Bronchial epithelial cell (primary cell): ENCODE measurements around the gene C8A. TPM values are rescaled to one million over a fixed set of nuclear protein-coding genes. Genes with fewer than 3 reads are reported as not detected.

Experiments
- DNase-seq: peaks from one replicate; pipeline ENCODE4 v3.0.0-alpha.2; 2010; ENCODE audit warnings: low read depth
- FAIRE-seq: peaks from 2 replicates; lab custom pipeline; 2011; peaks lifted over from hg19 to GRCh38; lab: Jason Lieb, UNC
- H3K27me3 ChIP-seq: 2 replicates; pipeline ENCODE4 v1.5.1; 2011; ENCODE audit warnings: low read length; ENCODE audit not compliant: control insufficient read depth, insufficient read depth
- H3K36me3 ChIP-seq: 2 replicates; pipeline ENCODE4 v1.5.1; 2011; ENCODE audit warnings: low read length; ENCODE audit not compliant: control insufficient read depth, insufficient read depth
- H3K4me3 ChIP-seq: 2 replicates; pipeline ENCODE4 v1.5.1; 2011; ENCODE audit warnings: mild to moderate bottlenecking, low read depth, low read length, control low read depth
- CTCF ChIP-seq: IDR thresholded peaks from 2 replicates; pipeline ENCODE4 v1.5.1; 2011; ENCODE audit warnings: mild to moderate bottlenecking, moderate library complexity, low read length, control low read depth, inconsistent platforms; ENCODE audit not compliant: insufficient read depth, severe bottlenecking
- total RNA-seq: library from RNA; depleted of rRNA; stranded (reverse); fragments of >200 nt; gene quantifications from 2 replicates; pipeline ENCODE4 v1.2.1, GENCODE V29; 2014

Gene C8A
- total RNA-seq, 1 donor from 2014 or later = not detected

- H3K36me3 ChIP-seq = no peaks in the 10 kb centered on the region
- FAIRE-seq (peak; percentile 28), DNase-seq (peak; percentile 77)
- H3K27me3 ChIP-seq = no peaks in the 10 kb centered on the region
- no peak for TF ChIP-seq CTCF
- no peak overlapping the region for H3K4me3 ChIP-seq
Observed at GRCh38 chr1:56911098-56911938, 56.7 kb downstream of the C8A start.

- DNase-seq (no peak), FAIRE-seq (no peak)
- H3K4me3 ChIP-seq = no peak overlapping the region
- no peaks in the 10 kb centered on the region for H3K27me3 ChIP-seq
- no peak for TF ChIP-seq CTCF
- H3K36me3 ChIP-seq = no peaks in the 10 kb centered on the region
Observed at GRCh38 chr1:56912325-56912724, 57.7 kb downstream of the C8A start.

- H3K27me3 ChIP-seq = no peaks in the 10 kb centered on the region
- no peaks in the 10 kb centered on the region for H3K36me3 ChIP-seq
- FAIRE-seq (no peak), DNase-seq (peak; percentile 43)
- TF ChIP-seq CTCF = no peak
- no peak overlapping the region for H3K4me3 ChIP-seq
Observed at GRCh38 chr1:56915960-56916359, 61.4 kb downstream of the C8A start.

GRCh38 chr1:56916630-56917029, 62.0 kb downstream of the C8A start:
- Histone ChIP-seq H3K27me3 (no peaks in the 10 kb centered on the region), H3K36me3 (no peaks in the 10 kb centered on the region), H3K4me3 (no peak overlapping the region)
- DNase-seq (no peak), FAIRE-seq (no peak)
- no peak for TF ChIP-seq CTCF

- no peak for FAIRE-seq
- no peak for TF ChIP-seq CTCF
Observed at GRCh38 chr1:56917356-56917755, 62.8 kb downstream of the C8A start.

GRCh38 chr1:56920591-56921001, 66.0 kb downstream of the C8A start:
- TF ChIP-seq CTCF = no peak
- Histone ChIP-seq H3K4me3 (no peak overlapping the region), H3K27me3 (no peaks in the 10 kb centered on the region), H3K36me3 (no peaks in the 10 kb centered on the region)
- DNase-seq (no peak), FAIRE-seq (no peak)

More at GRCh38 chr1:56917356-56917755, 62.8 kb downstream of the C8A start:
- no peak for DNase-seq
- no peak overlapping the region for H3K4me3 ChIP-seq
- H3K36me3 ChIP-seq = no peaks in the 10 kb centered on the region
- no peaks in the 10 kb centered on the region for H3K27me3 ChIP-seq
